ENCODE results near the gene CAPN9. TPM values are rescaled to one million over a fixed set of nuclear protein-coding genes. Genes with fewer than 3 reads are reported as not detected.
A peak's percentile ranks its signal among the peaks of the same experiment; 100 is the strongest.
"Not testable (repeated sequence)": the region's sequence is repeated elsewhere in the genome, so short reads cannot be mapped to it uniquely, and the experiment has no call there.

Gene CAPN9, protein sequence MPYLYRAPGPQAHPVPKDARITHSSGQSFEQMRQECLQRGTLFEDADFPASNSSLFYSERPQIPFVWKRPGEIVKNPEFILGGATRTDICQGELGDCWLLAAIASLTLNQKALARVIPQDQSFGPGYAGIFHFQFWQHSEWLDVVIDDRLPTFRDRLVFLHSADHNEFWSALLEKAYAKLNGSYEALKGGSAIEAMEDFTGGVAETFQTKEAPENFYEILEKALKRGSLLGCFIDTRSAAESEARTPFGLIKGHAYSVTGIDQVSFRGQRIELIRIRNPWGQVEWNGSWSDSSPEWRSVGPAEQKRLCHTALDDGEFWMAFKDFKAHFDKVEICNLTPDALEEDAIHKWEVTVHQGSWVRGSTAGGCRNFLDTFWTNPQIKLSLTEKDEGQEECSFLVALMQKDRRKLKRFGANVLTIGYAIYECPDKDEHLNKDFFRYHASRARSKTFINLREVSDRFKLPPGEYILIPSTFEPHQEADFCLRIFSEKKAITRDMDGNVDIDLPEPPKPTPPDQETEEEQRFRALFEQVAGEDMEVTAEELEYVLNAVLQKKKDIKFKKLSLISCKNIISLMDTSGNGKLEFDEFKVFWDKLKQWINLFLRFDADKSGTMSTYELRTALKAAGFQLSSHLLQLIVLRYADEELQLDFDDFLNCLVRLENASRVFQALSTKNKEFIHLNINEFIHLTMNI
- total RNA-seq, result 0.83 TPM

DNA sequence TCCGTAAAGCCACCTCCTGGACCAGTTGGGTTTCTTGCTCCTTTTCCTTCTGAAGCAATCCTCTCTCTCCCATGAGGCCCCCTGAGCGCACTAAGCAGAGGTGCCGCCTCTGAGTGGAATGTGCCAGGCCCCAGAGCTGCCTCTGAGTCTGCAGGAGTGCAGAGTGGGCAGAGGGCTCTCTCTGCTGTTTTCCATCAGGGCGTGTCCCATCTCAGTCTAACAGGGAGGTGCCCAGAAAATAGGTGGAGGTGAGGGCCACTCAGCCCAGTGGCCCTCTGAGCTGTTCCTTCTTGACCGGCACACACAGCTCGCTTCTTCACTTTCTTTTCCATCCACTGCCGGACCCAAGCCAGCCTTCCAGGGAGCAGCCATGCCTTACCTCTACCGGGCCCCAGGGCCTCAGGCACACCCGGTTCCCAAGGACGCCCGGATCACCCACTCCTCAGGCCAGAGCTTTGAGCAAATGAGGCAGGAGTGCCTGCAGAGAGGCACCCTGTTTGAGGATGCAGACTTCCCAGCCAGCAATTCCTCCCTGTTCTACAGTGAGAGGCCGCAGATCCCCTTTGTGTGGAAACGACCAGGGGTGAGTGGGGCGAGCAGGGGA, at the start of gene CAPN9:
CAPN9 (plus strand) TSS at position 262 of the 604 bp plus-strand sequence; CDS start at position 371, 109 bp downstream.
- DNase-seq (ENCODE audit: low spot score), result no peak

DNA sequence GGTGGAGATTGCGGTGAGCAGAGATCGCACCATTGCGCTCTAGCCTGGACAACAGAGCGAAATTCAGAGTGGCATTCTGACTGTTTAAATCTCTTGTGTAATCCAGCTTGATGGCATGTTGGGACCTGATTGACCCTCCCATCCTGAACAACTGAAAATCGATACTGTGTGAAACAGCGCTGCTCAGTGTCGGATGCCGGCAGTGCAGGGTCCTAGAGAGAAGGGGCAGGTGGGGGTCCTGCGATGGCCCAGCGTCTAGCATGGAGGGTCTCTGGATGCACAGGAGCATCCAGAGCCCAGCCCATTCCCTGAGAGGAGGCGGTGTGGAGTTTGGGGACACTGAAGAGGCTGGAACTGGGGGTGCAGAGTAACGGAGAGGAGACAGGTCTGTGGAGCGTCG, 49.1 kb upstream of the CAPN9 start:
- no peak for DNase-seq (ENCODE audit: low spot score)

GRCh38 chr1:230698964-230699363, 48.2 kb upstream of the CAPN9 start:
- DNase-seq (ENCODE audit: low spot score), result not testable (repeated sequence)

DNA sequence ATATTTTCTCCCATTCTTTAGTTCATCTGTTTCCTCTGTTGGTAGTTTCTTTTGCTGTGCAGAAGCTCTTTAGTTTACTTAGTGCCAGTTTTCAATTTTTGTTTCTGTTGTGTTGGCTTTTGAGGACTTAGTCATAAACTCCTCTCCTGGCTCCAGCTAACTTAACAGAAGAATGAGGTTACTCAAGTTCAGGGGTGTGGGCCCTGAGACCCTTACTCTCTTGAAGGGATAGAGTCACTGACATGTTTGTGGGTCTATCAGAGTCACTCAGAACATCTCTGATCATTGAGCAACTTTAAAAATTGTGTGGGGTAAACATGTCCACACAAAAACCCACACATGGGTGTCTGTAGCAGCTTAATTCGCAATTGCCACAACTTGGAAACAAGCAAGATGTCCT, 47.5 kb upstream of the CAPN9 start:
- no peak for DNase-seq (ENCODE audit: low spot score)

DNA sequence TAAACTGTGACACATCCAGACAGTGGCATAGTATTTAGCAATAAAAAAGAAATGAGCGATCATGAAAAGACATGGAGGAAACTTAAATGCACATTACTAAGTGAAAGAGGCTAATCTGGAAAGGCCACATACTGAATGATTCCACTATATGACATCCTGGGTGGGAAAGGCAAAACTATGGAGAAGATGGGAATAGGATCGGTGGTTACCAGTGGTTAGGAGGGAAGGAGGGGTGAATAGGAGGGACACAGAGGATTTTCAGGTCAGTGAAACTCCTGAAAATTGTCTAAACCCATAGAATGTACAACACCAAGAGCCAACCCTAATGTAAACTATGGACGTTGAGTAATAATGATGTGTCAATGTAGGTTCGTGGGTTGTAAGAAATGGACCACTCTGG, 47.1 kb upstream of the CAPN9 start:
- DNase-seq (ENCODE audit: low spot score), result no peak

DNA sequence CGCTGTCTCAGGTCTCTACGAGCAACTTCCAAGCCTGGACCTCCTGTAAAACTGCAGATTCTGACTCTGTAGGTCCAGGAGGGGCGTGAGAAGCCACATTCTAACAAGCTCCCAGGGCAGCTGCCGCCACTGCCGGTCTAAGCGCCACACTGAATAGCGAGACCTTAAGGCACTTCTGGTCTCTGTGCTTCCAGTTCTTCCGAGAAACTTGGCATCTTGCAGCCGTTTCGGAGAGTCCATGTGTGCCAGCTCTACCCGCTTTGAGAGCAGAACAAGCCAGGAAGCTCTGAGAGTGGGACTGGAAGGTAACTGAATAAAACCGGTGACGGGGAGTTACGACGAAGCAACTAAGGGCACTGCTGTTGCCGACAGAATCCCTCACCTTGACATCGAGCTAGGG, 45.8 kb upstream of the CAPN9 start:
- no peak for DNase-seq (ENCODE audit: low spot score)

- no peak for DNase-seq (ENCODE audit: low spot score)
Observed at GRCh38 chr1:230701895-230702768, 45.1 kb upstream of the CAPN9 start.

- DNase-seq (ENCODE audit: low spot score), result no peak
Observed at GRCh38 chr1:230702934-230703678, 44.1 kb upstream of the CAPN9 start.

DNA sequence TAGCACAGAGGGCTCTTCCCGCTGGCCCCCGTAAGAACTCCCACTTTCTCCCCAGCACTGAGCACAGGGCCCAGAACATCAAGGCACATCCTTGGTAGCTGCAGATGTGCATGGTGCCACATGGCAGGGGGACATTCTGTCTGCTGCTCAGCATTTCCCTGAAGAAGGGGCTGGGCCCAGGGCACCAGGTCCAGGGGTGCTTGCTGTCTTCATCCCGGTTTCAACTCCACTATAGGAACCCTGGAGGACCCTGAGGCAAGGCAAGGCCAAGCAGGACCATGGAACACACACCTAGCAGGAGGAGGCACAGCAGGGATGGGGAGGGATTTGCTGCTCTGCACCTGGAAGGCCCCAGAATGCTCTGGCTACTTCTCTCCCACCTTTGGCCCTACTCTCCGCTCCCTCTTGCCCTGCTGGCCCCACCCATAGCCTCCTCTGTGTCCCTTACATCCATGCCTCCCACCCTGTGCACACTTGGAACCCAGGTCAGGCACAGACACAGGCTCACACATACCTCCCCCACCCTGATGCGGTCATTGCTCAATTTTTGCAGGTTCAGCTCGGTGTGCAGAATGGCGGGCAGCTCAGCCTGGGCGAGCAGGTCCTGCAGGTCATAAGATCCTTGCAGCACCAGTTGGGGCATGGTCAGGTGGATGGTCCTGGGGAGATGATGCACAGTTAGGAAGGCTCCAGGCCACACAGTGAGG, 43.4 kb upstream of the CAPN9 start:
- no peak for DNase-seq (ENCODE audit: low spot score)

DNA sequence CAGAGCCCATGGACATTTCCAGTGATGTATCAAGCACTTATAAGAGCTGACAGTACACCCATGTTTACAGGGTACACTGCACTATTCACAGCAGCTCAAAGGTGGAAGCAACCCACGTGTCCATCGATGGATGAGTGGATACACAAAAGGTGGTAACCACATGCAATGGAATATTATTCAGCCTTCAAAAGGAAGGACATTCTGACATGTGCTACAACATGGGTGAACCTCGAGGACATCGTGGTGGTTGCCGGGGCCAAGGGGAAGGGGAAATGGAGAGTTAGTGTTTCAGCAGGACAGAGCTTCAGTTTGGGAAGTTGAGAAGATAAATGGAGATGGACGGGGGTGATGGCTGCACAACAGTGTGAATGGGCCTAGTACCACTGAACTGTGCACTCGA, 42.4 kb upstream of the CAPN9 start:
- DNase-seq (ENCODE audit: low spot score), result no peak

DNA sequence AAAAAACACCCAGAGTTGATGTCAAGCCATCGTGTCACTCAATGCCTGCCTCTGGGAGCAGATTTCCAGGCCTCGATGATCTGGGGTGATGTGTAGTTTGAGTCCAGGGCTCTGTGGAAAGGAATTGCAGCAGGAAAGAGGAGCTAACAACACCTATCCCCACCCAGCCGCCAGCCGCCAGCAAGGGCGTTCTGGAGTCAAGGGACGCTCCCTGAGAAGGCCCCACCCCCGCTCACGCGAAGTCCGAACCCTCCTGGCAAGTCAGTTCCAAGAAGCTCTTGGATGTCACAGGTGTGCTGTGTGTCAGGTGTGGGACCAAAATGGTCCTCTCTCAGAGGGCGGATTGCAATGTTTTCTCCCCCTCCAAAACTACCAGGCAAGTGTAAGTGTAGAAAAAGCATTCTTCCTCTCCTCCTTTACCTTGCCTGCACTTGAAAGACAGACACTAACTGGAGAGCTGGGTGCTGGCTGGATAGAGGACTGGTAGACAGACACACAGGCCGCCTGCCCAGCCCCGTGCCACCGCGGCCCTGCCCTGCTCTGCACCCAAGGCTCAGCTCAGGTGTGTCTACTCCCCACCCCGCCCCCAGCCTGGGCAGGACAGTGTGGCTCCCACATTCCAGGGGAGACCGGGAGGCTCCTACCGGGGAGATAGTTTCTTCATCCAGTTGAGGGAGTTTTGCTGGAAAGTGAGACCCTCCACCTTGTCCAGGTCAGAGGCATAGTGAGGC, 41.7 kb upstream of the CAPN9 start:
- DNase-seq (ENCODE audit: low spot score), result no peak

DNA sequence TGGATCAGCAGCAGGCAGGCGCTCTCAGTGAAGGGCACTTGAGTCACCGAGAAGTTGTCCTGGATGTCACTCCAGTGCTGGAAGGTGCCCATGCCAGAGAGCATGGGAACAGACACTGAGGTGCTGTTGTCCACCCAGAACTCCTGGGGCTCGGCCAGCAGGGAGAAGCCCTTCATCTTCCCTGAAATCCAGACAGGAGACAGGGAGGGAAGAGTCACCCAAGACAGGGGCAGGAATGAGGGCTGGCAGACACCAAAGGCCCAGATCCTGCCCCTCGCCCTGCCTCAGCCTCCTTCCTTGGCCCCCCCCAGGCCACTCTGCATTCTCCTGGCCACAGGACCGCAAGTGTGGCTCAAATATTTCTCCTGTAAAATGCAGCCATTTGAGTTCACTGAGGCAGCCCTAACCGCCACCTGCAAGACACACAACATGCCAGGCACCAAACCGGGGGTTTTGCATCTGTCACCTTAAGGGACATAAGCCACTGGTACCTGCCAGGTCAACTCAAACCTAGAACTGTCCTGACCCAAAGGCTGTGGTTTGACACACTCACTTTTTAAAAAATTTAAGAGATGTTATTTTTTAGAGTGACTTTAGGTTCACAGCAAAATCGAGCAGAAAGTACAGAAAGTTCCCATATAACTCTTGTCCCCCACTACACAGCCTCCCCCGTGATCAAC, 41.0 kb upstream of the CAPN9 start:
- DNase-seq (ENCODE audit: low spot score), result no peak

DNA sequence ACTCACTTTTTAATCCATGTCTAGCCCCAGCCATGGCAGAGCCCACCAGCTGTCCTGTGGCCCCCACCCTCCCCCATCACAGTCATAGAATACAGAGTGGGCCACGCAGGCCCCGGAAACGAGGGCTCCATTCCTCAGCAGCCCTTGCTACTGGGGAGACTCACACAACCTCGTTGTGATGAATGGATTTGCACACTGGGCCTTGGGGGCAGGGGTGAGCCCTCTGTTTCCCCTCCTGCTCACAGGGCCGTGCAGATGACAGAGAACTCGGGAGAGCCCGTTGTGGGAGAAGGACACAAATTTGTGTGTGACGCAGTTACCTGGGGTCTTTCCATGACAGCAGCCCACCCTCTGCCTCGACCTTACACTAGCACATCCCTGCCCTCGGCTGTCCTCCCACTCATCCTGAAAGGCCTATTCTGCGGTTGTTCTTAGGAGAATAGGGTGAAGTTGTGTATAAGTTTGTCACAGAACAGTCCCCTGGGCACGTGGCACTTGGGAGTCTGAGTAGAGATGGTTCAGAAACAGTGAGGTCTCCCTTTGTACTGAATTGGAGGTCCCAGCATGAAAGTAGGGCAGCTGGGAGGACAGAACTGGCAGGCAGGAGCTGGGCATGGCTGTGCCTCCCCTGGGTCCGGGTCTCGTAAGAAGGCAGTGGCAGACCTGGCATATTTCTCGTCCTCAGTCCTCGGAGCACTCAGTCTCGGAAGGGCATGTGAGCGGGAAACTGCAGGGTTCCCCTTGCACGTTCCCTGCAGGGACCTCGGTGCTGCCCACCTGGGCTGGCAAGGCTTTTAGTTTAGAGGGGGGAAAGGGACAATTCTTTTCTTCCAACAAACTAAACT, 40.1 kb upstream of the CAPN9 start:
- DNase-seq (ENCODE audit: low spot score), result no peak

DNA sequence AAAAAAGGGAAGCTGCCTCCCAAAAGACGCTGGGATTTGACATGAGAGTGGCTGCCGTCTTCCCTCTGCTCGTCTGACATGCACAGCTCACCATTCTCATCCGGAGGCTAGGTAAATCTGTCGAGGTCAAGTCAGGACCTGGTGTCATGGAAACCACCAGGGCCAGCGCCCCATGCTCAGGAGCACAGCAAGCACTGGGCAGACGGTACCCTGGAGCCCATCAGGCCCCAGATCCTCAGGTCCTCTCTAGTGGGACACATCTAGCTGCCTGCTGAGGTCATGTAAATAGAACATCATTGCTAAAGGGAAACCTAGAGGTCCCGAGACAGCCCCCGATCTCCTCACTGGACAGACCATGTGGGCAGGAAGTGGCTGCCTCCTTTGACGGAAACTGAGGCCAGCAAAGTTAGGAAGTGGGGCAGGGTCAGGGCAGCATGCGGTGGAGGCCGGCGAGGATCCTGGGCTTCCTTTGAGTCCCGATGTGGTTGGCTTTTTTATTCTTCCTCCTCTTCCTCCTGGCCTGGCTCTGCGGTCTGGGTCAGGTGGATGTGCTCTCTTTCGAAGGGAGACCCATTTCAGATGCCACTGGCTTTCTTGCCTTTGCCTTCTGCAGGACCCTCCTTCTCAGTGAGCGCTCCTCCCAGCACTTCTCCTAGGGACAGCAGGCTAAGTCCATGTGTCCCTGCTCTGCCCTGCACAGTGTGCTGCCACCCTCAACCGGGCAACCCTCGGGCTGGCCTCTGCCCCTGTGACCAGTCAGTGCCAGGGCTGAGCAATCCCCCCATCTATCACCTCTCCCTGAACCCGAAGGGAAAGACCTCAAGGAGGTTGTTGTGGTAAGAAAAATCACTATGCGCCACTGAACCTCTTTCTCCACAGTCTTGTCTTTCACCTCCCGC, 39.2 kb upstream of the CAPN9 start:
- DNase-seq (ENCODE audit: low spot score), result no peak

DNA sequence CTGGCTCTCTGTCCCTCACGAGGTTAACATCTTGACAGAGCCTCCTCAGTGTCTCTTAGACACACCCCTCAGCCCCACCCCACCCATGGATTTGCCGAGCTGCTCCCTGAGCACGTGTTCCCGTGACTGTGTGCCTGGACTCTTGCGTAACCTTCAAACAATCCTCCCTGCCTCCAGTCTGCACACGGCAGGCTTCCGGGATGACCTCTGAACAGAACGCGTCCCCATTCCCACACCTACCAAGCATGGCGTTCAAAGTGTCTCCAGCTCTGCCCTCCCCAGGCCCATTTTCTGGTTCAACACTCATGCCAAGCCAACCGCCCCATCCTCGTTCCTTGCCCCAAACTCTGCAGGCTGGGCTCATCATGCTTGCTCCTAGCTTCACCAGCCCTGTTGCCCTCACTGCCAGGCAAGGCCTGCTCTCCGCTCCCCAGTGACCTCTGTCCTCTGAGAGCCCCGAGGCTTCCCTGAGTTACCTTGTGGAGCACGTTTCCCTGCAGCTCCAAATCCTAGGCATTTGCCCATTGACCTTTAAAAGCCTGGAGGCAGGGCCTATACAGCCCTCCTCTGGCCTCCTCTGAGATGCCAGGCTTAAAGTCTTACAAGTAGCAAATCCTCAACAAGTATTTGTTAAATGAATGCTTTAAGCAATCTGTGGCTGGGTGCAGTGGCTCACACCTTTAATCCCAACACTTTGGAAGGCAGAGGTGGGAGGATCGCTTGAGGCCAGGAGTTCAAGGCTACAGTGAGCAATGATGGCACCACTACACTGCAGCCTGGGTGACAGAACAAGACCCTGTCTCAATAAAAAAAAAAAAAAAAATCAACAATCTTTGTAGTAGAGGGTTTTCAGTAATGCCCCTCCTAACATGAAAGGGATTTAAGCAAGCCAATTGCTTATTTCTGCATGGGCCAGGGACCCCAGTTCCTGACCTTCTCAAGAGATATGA, 38.3 kb upstream of the CAPN9 start:
- DNase-seq (ENCODE audit: low spot score), result peak; percentile 89
